ENCODE results near the gene FAM171A2.

The FAM171A2 gene

GRCh38 chr17:44318077-44318892 lies 45.4 kb downstream of the FAM171A2 start:
- no peak for DNase-seq

DNA sequence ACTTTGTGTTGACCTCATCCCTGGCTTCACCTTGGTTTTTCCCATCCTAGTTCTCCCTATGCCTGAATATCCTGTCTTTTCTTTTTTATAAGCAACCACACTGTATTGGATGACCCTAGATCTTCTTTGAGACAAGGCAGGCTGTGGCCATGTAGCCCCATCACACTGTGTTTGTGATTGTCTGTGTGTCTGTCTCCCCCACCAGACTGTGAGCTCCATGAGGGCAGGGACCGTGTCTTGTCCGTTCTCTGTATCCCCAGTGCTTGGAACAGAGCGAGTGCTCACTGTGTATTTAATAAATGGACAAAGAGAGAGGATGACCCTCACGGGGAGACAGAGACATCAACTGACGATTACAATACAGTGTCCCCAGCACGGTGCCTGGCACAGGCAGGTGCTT lies 46.1 kb downstream of the FAM171A2 start:
- no peak for DNase-seq

DNA sequence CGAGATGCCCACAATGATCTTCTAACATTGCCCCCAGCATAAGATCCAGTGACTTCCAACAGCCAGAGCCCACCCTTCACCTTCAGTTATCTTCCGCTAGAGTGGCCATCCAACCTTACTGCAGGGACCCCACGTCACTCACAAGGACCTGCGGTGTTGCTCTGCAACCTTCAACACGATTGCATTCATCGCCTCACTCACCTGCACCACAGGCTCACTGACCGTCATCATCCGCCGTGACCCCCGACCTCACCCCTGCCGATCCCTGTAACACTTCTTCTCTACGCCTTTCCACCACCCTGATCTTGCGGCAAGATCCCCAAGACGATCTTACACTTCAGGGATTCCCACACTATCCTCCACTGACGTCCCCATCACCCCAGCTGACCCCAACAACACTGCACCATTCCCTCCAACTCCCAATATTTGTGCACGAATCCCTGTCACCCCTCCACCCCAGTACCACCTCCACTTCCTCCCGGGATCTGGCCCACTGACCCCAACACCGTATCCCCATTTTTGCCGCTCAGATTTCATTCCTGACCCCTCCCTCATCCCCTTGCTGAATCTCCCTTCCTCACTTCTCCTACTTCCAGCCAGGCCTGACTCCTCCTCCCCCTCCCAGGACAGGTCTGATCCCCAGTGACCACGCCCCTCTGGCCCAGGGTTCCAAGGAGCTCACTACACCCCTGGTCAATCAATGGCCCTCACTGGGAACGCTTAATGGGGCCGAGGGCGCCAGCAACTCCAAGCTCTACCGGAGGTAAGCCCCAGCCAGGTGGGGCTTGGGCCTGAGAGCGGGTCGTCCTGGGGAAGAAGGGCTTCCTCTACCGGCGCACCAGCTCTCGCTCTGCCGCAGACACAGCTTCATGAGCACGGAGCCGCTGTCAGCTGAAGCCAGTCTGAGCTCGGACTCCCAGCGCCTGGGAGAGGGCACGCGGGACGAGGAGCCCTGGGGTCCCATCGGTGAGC lies 47.6 kb downstream of the FAM171A2 start:
- no peak for DNase-seq

GRCh38 chr17:44314869-44315661 lies 48.6 kb downstream of the FAM171A2 start:
- DNase-seq = peak; percentile 21

GRCh38 chr17:44314524-44314868 lies 49.2 kb downstream of the FAM171A2 start:
- DNase-seq = no peak

GRCh38 chr17:44314031-44314430 lies 49.6 kb downstream of the FAM171A2 start:
- no peak for DNase-seq

DNA sequence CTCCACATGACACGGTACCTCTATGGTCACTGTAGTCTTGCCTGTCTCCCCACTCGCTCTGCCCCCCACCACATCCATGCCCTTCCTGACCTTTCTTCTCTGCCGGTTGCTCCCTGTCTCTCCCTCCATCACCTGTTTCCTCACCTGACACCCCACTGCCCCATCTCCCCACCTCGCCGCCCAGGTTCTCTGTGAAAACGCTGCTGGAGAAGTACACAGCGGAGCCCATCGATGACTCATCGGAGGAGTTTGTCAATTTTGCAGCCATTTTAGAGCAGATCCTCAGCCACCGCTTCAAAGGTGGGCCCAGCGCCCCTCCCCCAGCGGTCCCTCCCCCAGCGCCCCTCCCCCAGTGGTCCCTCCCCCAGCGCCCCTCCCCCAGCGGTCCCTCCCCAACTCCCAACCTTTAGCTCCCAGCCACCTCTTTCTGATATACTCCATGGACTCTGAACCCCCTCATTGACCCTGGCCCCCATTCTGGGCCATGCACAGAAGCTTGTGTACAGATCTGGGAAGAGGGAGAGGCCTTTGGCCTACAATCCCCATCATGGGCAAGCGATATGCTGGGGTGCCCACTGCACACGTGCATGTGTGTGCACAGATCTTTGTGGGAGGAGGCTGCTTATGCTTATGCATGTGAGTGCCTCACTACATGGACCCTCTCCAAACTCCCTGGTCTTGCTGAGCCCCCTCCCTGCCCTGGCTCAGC lies 51.1 kb downstream of the FAM171A2 start:
- no peak for DNase-seq

DNA sequence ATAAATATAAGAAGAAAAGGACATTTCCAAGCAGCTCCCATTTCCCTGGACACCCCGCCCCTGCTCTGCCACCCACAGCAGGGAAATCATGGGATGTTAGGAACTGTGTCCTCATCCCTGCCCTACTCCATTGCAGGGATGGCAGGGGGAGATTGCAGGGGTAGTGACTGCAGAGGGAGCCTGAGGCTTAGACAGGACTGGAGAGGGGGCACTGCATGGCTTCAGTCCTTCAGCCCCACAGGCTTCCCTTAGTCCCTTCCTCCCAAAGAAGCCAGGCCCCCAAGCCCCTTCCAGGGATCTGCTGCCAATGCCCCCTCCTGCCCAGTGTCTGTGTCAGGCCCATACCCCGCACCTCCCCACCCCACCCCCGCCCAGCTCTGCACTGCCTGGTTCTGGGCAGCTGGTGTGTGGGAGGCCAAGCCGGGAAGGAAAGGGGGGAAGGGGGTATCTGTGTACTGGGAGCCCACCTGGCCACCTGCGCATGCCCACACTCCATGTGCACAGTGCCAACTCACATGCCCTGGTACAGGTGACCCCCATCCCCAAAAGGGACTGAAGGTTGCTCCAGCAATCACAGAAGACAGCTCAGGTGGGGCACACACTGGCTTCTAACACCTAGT lies 52.0 kb downstream of the FAM171A2 start:
- DNase-seq = no peak

- no peak for DNase-seq
These were observed 52.9 kb downstream of the FAM171A2 start for GRCh38 chr17:44310609-44311376.

DNA sequence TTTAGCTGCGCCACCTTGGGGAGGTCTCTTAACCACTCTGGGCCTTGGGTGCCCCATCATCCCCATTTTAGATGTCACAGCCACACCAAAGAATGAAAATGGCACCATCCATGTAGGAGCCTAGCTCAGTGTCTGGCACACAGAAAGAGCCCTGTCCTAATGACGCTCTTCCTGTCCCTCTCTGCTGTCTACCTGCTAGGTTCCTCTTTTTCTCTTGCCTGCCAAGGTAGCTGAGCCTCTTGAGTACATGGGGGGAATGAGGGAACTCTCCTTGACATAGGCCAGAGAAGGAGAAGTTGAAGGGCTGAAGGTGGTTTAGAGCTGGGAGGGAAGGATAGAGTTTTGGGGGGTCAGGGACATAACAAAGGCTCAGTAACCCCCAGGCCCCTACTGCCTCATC lies 53.5 kb downstream of the FAM171A2 start:
- no peak for DNase-seq

DNA sequence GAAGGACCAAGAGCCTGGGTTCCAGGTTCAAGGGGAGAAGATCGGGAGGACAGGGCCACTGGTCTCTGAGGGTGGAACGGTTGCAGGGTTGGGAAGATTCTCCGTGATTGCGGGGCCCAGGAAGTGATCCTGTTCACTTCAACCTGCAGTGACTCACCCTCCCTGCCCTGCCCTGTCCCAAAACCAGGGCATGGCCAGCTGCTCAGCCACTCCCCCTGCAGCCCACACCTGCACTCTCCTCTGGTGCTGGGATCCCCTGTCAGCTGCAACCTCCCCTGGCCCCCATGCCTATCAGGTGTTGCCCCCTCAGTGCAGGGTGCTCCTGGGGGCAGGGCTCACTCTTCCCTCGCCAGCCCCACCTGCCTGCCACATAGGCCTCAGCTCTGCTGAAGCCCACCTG lies 54.2 kb downstream of the FAM171A2 start:
- no peak for DNase-seq

DNA sequence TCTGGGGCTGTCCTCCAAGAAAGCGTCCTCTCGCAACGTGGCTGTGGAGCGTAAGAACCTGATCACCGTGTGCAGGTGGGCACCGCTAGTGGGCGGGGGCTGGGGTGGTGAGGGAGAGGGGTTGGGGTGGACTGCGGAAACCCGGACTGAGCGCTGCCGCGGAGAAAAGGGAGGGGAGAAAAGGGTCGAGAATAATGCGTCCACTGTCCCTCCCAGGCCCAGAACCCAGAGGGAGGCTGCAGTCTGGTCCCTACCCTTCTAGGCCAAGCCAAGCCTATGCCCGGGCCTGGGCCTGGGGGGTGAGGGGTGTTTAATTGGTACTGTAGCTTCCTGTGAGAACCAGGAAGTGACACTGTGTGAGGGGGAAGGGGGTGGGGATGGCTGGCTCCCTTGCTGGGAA lies 54.8 kb downstream of the FAM171A2 start:
- DNase-seq = no peak

DNA sequence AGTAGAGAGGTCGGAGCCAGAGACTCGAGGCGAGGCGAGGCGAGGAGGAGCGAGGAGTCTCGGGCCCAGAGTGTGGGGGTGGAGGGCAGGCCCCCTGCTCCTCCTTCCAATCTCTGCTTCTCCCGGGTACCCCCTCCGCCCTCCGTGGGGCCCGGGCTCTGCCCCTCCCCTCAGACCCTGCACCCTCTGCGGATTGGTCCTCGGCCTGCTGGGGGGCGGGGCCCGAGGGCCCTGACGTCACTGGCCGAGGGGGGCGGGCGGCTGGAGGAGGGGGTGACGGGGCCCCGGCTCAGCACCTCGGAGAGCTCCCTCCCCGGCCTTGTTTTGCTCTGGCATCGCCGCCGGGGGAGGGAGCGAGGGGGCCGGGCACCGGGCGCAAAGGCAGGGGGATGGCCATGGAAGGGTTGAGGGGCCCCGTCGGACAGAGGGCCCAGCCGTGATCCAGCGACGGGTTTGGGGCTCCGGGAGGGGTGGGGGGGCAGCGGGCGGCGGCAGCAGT lies 55.3 kb downstream of the FAM171A2 start, which contains the start of gene RUNDC3A:
TSS of gene RUNDC3A (plus strand) at position 282 of the 499 bp plus-strand sequence. CDS start 232 bp downstream, outside the sequence.
- DNase-seq = peak; percentile 90

GRCh38 chr17:44307387-44308186 lies 56.1 kb downstream of the FAM171A2 start:
- peak; percentile 34 for DNase-seq

GRCh38 chr17:44304651-44305050 lies 59.0 kb downstream of the FAM171A2 start:
- no peak for DNase-seq

Measured in NCI-H774 (cell line).